Naive thymus-derived CD8-positive, alpha-beta T cell (primary cell): ENCODE data around the gene UGT1A8. TPM values are rescaled to one million over a fixed set of nuclear protein-coding genes. Genes with fewer than 3 reads are reported as not detected.

Experiments used
- ATAC-seq, 2 donors: fragments of 150-1000 bp; cut with Tn5 transposase in 1 of 2; sonication (Bioruptor Pico), chemical (Tn5 transposase) in 1 of 2; 1 replicate in 1 of 2; 2 replicates in 1 of 2; pipeline ENCODE4 v1.10.0; 2021; ENCODE audit warnings: mild to moderate bottlenecking in 2 of 2, moderate library complexity in 2 of 2
- POLR2A ChIA-PET: fragments of 350-600 bp; sonication (Branson Sonifier 250); formaldehyde crosslinking; loops from one replicate; lab custom pipeline; 2021; ENCODE audit warnings: antibody characterized with exemption; lab: Charles Lee
- DNase-seq, 10 donors: peaks; one replicate each; pipeline versions ENCODE4 v3.0.0 to v3.0.0-alpha.2; 2020 to 2022
- H3K27ac Mint-ChIP-seq, 10 donors: one replicate each; pipeline ENCODE4 v1.8.0; 2020 to 2022; ENCODE audit warnings: mild to moderate bottlenecking in 10 of 10, mixed read lengths in 10 of 10, moderate library complexity in 4 of 10, inconsistent platforms in 1 of 10
- H3K27me3 Mint-ChIP-seq, 5 donors: one replicate each; pipeline ENCODE4 v1.8.0; 2021 to 2022; ENCODE audit warnings: mixed read lengths in 5 of 5
- H3K36me3 Mint-ChIP-seq, 3 donors: one replicate each; pipeline ENCODE4 v1.8.0; 2020 to 2022; ENCODE audit warnings: mixed read lengths in 3 of 3, mild to moderate bottlenecking in 2 of 3, inconsistent platforms in 1 of 3
- H3K4me1 Mint-ChIP-seq, 4 donors: one replicate each; pipeline ENCODE4 v1.8.0; 2021 to 2022; ENCODE audit warnings: mixed read lengths in 4 of 4
- H3K4me3 Mint-ChIP-seq, 10 donors: one replicate each; pipeline ENCODE4 v1.8.0; 2020 to 2022; ENCODE audit warnings: mild to moderate bottlenecking in 10 of 10, mixed read lengths in 10 of 10, moderate library complexity in 6 of 10, inconsistent platforms in 1 of 10
- H3K9me3 Mint-ChIP-seq, 9 donors: one replicate each; pipeline ENCODE4 v1.8.0; 2020 to 2022; ENCODE audit warnings: mixed read lengths in 9 of 9, mild to moderate bottlenecking in 3 of 9, inconsistent platforms in 1 of 9, moderate library complexity in 1 of 9
- polyA plus RNA-seq, 3 donors: library from polyadenylated mRNA; unstranded; fragments of 300-500 nt; fragmentation: Illumina TruSeq; gene quantifications; one replicate each; pipeline ENCODE4 v1.2.3, GENCODE V29; 2021
- total RNA-seq, 8 experiments: library from RNA in 2 of 8; stranded (reverse) in 2 of 8; gene quantifications; one replicate each; pipeline ENCODE4 v1.2.3 and lab custom pipeline; 2021 to 2026

Gene UGT1A8
- total and polyA plus RNA-seq, 5 experiments from 2014 or later: not detected

GRCh38 chr2:233674314-233674713 lies 56.9 kb downstream of the UGT1A8 start:
- Mint-ChIP-seq H3K4me1 (no peaks in the 10 kb centered on the region), H3K27me3 (peaks cover 12 to 36% (median 24%) of the 10 kb centered on the region in 5 donors), H3K36me3 (no peaks in the 10 kb centered on the region), H3K4me3 (no peak overlapping the region), H3K9me3 (peaks cover 0 to 4% (median 0%) of the 10 kb centered on the region in 9 donors), H3K27ac (no peak overlapping the region)
- ATAC-seq (no peak), DNase-seq (no peak)
- POLR2A ChIA-PET: no interaction called here

GRCh38 chr2:233674995-233675394 lies 57.6 kb downstream of the UGT1A8 start:
- H3K9me3 Mint-ChIP-seq: peaks cover 0 to 4% (median 0%) of the 10 kb centered on the region in 9 donors
- H3K4me3 Mint-ChIP-seq: no peak overlapping the region

GRCh38 chr2:233676046-233676445 lies 58.6 kb downstream of the UGT1A8 start:
- POLR2A ChIA-PET: no interaction called here
- H3K36me3 Mint-ChIP-seq: no peaks in the 10 kb centered on the region
- H3K4me1 Mint-ChIP-seq: no peaks in the 10 kb centered on the region
- H3K27me3 Mint-ChIP-seq: peaks cover 8 to 31% (median 16%) of the 10 kb centered on the region in 5 donors
- H3K9me3 Mint-ChIP-seq: peaks cover 0 to 1% (median 0%) of the 10 kb centered on the region in 9 donors
- no peak overlapping the region for H3K27ac Mint-ChIP-seq
- H3K4me3 Mint-ChIP-seq: no peak overlapping the region
- ATAC-seq (no peak), DNase-seq (no peak)

More at GRCh38 chr2:233674995-233675394, 57.6 kb downstream of the UGT1A8 start:
- no peak for DNase-seq
- no peak overlapping the region for H3K27ac Mint-ChIP-seq
- H3K36me3 Mint-ChIP-seq: no peaks in the 10 kb centered on the region
- H3K27me3 Mint-ChIP-seq: peaks cover 14 to 36% (median 22%) of the 10 kb centered on the region in 5 donors
- H3K4me1 Mint-ChIP-seq: no peaks in the 10 kb centered on the region
- ATAC-seq: no peak
- POLR2A ChIA-PET: no interaction called here

DNA sequence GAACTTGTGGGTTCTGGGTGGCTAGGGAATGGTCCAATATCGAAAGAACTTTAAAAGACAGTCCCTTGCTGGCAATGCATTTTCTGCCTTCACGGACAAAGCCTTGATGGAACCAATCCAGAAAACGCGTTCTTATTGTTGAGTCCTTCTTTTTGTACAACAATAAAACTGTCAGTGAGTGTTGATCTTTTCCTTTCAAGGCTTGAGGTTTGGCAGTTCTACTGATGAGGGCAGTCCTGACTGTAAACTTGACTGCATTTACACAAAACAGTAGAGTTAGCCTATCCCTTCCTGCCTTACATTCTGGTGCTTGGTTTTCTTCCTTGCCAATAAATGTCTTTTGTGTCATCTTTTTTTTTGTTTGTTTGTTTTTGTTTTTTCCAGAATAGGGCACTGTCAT lies 61.8 kb downstream of the UGT1A8 start:
- Mint-ChIP-seq H3K4me1 (peaks cover 0 to 5% (median 0%) of the 10 kb centered on the region in 4 donors), H3K4me3 (no peak overlapping the region)
- DNase-seq: no peak

DNA sequence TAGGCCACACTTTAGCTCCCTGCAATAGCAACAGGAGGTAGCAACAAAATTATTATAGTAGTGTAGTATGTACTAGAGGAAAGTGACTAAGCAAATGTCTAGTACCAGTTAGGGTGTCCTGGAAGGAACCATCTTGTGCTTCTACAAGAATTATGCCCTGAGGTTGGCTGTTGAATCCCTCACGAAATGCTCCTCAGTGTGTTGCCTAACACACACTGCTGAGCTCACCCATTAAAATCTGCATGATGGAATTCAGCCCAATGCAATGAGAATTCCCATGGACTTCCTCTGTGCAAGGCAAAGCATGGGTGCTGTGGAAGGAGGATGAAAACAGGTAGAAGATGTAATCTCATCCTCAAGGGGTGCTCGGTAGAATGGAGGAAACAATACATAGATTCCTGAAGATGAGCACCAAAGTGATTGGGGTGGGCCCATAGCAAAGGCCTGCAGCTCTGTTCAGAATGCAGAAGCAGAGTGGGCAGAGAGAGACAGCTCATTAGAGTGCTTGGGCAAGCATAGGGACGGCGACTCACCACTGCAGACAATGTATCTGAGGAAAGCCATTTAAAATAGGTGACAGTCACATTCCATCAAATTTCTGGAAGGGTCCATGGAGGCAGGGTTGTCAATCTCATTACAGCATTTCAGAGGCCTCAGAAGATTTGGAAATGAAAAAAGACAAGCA lies 63.1 kb downstream of the UGT1A8 start:
- H3K4me3 Mint-ChIP-seq: no peak overlapping the region
- no peaks in the 10 kb centered on the region for H3K9me3 Mint-ChIP-seq
- H3K36me3 Mint-ChIP-seq: no peaks in the 10 kb centered on the region
- no peak overlapping the region for H3K27ac Mint-ChIP-seq
- H3K4me1 Mint-ChIP-seq: peaks cover 0 to 5% (median 0%) of the 10 kb centered on the region in 4 donors
- no peak for ATAC-seq
- POLR2A ChIA-PET: no interaction called here
- H3K27me3 Mint-ChIP-seq: peaks cover 3 to 17% (median 13%) of the 10 kb centered on the region in 5 donors
- DNase-seq: no peak

More for the DNA sequence above, 61.8 kb downstream of the UGT1A8 start:
- ATAC-seq: no peak
- no peaks in the 10 kb centered on the region for H3K9me3 Mint-ChIP-seq
- no peaks in the 10 kb centered on the region for H3K36me3 Mint-ChIP-seq
- POLR2A ChIA-PET: no interaction called here
- H3K27ac Mint-ChIP-seq: no peak overlapping the region
- peaks cover 3 to 17% (median 13%) of the 10 kb centered on the region in 5 donors for H3K27me3 Mint-ChIP-seq

GRCh38 chr2:233681521-233682099 lies 64.2 kb downstream of the UGT1A8 start, which contains the start of gene UGT1A7:
Gene UGT1A7 (plus strand): TSS chr2:233681901. CDS start chr2:233681938, 37 bp downstream.
- POLR2A ChIA-PET: no interaction called here
- Mint-ChIP-seq H3K4me3 (no peak within 1 kb of the TSS), H3K9me3 (peaks cover 0 to 2% (median 0%) of the 10 kb centered on the region in 9 donors), H3K27me3 (peaks cover 6 to 15% (median 10%) of the 10 kb centered on the region in 5 donors), H3K27ac (no peak within 1 kb of the TSS), H3K4me1 (peaks cover 0 to 5% (median 0%) of the 10 kb centered on the region in 4 donors), H3K36me3 (no peaks in the 10 kb centered on the region)
- DNase-seq (no peak), ATAC-seq (no peak)

DNA sequence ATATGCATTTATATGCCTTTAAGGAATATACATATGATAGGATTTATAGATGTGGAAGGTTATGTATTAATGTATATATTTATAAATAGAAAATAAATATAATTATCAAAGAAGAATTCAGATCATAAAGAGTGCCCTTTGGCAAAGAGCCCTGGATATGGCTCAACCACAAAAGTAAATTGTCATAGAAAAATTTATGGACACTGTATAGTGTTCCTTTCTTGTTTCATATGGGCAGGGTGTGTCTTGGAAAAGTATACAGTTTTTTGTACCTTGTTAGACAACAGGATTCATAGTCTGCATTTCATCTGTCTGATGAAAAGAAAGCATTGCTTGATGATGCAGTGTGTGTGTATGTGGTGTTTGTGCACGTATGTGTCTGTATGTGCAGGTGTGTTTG lies 67.2 kb downstream of the UGT1A8 start:
- Mint-ChIP-seq H3K9me3 (peaks cover 0 to 3% (median 0%) of the 10 kb centered on the region in 9 donors), H3K36me3 (no peaks in the 10 kb centered on the region), H3K4me3 (no peak overlapping the region), H3K27me3 (peaks cover 6 to 12% (median 8%) of the 10 kb centered on the region in 5 donors), H3K27ac (no peak overlapping the region), H3K4me1 (peaks cover 0 to 5% (median 0%) of the 10 kb centered on the region in 4 donors)
- DNase-seq (no peak), ATAC-seq (no peak)
- POLR2A ChIA-PET: no interaction called here

- ATAC-seq: no peak
- peaks cover 5 to 12% (median 6%) of the 10 kb centered on the region in 5 donors for H3K27me3 Mint-ChIP-seq
- no peak overlapping the region for H3K4me3 Mint-ChIP-seq
- no peak overlapping the region for H3K27ac Mint-ChIP-seq
- no peak for DNase-seq
- POLR2A ChIA-PET: no interaction called here
- H3K36me3 Mint-ChIP-seq: no peaks in the 10 kb centered on the region
- peaks cover 0 to 3% (median 0%) of the 10 kb centered on the region in 9 donors for H3K9me3 Mint-ChIP-seq
- H3K4me1 Mint-ChIP-seq: peaks cover 0 to 5% (median 0%) of the 10 kb centered on the region in 4 donors
Measured at GRCh38 chr2:233686928-233687327, 69.5 kb downstream of the UGT1A8 start.

GRCh38 chr2:233688341-233688740 lies 70.9 kb downstream of the UGT1A8 start:
- no peak for DNase-seq
- H3K4me1 Mint-ChIP-seq: no peaks in the 10 kb centered on the region
- ATAC-seq: no peak
- no peaks in the 10 kb centered on the region for H3K36me3 Mint-ChIP-seq
- POLR2A ChIA-PET: no interaction called here
- peaks cover 0 to 3% (median 0%) of the 10 kb centered on the region in 9 donors for H3K9me3 Mint-ChIP-seq
- H3K4me3 Mint-ChIP-seq: no peak overlapping the region
- no peak overlapping the region for H3K27ac Mint-ChIP-seq
- H3K27me3 Mint-ChIP-seq: peaks cover 5 to 12% (median 6%) of the 10 kb centered on the region in 5 donors

DNA sequence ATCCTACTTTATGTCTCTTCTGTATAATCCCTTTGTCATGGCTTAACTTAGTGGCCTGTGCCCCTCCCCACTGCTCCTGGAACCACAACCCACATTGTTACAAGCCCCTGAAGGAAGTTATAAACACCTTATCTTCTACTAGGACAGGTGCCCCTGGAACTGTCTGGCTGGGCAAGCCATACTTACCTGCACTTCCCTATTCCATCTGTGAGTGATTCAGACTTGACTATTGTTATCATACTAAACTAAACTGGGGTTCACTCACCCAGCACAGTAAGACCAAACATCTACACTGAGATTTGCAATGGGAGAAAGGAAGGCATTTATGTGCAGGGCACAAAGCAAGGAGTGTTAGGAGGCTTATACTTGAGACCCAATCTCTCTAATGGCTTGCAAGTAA lies 71.6 kb downstream of the UGT1A8 start:
- ATAC-seq (no peak), DNase-seq (no peak)
- Mint-ChIP-seq H3K4me3 (no peak overlapping the region), H3K27ac (no peak overlapping the region), H3K9me3 (peaks cover 0 to 3% (median 0%) of the 10 kb centered on the region in 9 donors), H3K36me3 (no peaks in the 10 kb centered on the region), H3K4me1 (no peaks in the 10 kb centered on the region), H3K27me3 (peaks cover 5 to 12% (median 6%) of the 10 kb centered on the region in 5 donors)
- POLR2A ChIA-PET: no interaction called here

DNA sequence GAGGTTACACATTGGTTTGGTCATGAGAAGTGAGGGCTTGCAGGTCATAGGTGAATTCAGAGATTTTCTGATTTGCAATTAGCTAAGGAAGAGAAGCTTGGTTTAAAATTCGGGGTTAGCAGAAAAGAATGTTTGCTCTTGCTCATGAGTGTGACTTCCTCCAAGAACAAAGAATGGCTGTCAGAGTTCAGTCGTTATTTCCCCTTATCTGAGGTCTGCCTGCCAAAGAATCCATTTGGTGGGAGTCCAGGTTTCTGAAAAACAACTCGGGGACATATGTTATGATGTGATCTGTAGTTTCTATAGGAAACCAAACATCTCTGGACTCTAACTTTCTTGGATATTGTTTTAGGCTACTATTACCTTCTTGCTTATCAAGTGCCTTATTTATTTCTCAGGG lies 72.1 kb downstream of the UGT1A8 start:
- H3K27me3 Mint-ChIP-seq: peaks cover 5 to 12% (median 6%) of the 10 kb centered on the region in 5 donors
- peaks cover 0 to 3% (median 0%) of the 10 kb centered on the region in 9 donors for H3K9me3 Mint-ChIP-seq
- POLR2A ChIA-PET: no interaction called here
- ATAC-seq (no peak), DNase-seq (no peak)
- no peaks in the 10 kb centered on the region for H3K36me3 Mint-ChIP-seq
- H3K27ac Mint-ChIP-seq: no peak overlapping the region
- no peak overlapping the region for H3K4me3 Mint-ChIP-seq
- no peaks in the 10 kb centered on the region for H3K4me1 Mint-ChIP-seq

GRCh38 chr2:233690444-233690843 lies 73.0 kb downstream of the UGT1A8 start:
- Mint-ChIP-seq H3K27me3 (peaks cover 2 to 12% (median 6%) of the 10 kb centered on the region in 5 donors), H3K27ac (no peak overlapping the region), H3K9me3 (peaks cover 0 to 3% (median 0%) of the 10 kb centered on the region in 9 donors), H3K4me3 (no peak overlapping the region), H3K4me1 (no peaks in the 10 kb centered on the region), H3K36me3 (no peaks in the 10 kb centered on the region)
- POLR2A ChIA-PET: no interaction called here
- no peak for DNase-seq
- ATAC-seq: no peak
